Measurements from ENCODE around the gene RHOA.

GRCh38 chr3:49313896-49314688 is 97.7 kb downstream of the RHOA start:
- TF ChIP-seq CTCF (IDR thresholded peaks at IDR 0.05) (no peak), POLR2A (IDR thresholded peaks at IDR 0.05; ENCODE audit: low read depth) (no peak)
